B cell (primary cell): ENCODE results near the gene HSD3B2. TPM values are rescaled to one million over a fixed set of nuclear protein-coding genes. Genes with fewer than 3 reads are reported as not detected.

Source experiments
- ATAC-seq: fragments of 200-7000 bp; cut with Tn5 transposase; one replicate; pipeline ENCODE4 v1.10.0; 2021; ENCODE audit warnings: low read depth, mild to moderate bottlenecking, moderate number of reproducible peaks, moderate library complexity
- CTCF ChIA-PET: fragments of 350-600 bp; sonication (Branson Sonifier 250); formaldehyde crosslinking; loops from one replicate; lab custom pipeline; 2021; ENCODE audit warnings: antibody characterized with exemption, inconsistent platforms; lab: Charles Lee
- POLR2A ChIA-PET: fragments of 350-600 bp; sonication (Branson Sonifier 250); formaldehyde crosslinking; loops from one replicate; lab custom pipeline; 2021; ENCODE audit warnings: antibody characterized with exemption; lab: Charles Lee
- DNase-seq: peaks from one replicate; pipeline ENCODE4 v3.0.0; 2013
- H2AFZ ChIP-seq: 2 replicates; pipeline ENCODE4 v1.6.1; 2012; ENCODE audit warnings: mild to moderate bottlenecking, low read depth, low read length; ENCODE audit not compliant: insufficient read depth, poor library complexity, severe bottlenecking
- H3K27ac ChIP-seq, 2 donors: 1 replicate in 1 of 2; 2 replicates in 1 of 2; pipeline ENCODE4 v1.5.1; 2012 to 2013; ENCODE audit warnings: low read length in 2 of 2, mild to moderate bottlenecking in 2 of 2, moderate library complexity in 1 of 2
- H3K27me3 ChIP-seq, 4 experiments: fragments of 200-600 bp in 1 of 4; sonication (generic) in 1 of 4; replicated peaks in 1 of 4; 1 replicate in 2 of 4; 2 replicates in 2 of 4; pipeline versions ENCODE4 v1.6.1 to v1.7.0; 2013 to 2016; ENCODE audit warnings: low read length in 3 of 4, mild to moderate bottlenecking in 2 of 4, mixed read lengths in 1 of 4, moderate library complexity in 1 of 4; ENCODE audit not compliant: insufficient read depth in 4 of 4, control insufficient read depth in 3 of 4; ENCODE audit errors: control extremely low read depth in 1 of 4
- H3K36me3 ChIP-seq, 2 experiments: replicated peaks in 1 of 2; 1 replicate in 1 of 2; 2 replicates in 1 of 2; pipeline versions ENCODE4 v1.6.1 to v1.7.1; 2013; ENCODE audit warnings: low read length in 1 of 2; ENCODE audit not compliant: insufficient read depth in 2 of 2, control insufficient read depth in 1 of 2; ENCODE audit errors: control extremely low read depth in 1 of 2, extremely low read depth in 1 of 2
- H3K4me1 ChIP-seq, 2 donors: fragments of 200-600 bp in 1 of 2; sonication (generic) in 1 of 2; 1 replicate in 1 of 2; 2 replicates in 1 of 2; pipeline versions ENCODE4 v1.5.1 to v1.6.1; 2013 to 2017; ENCODE audit warnings: low read length in 2 of 2; ENCODE audit not compliant: control insufficient read depth in 2 of 2, insufficient read depth in 2 of 2
- H3K4me2 ChIP-seq: replicated peaks from 2 replicates; pipeline ENCODE3; 2012; ENCODE audit warnings: mild to moderate bottlenecking, low read depth, low read length; ENCODE audit not compliant: poor library complexity, severe bottlenecking
- H3K4me3 ChIP-seq, 5 experiments: fragments of 200-600 bp in 1 of 5; sonication (generic) in 1 of 5; 1 replicate in 3 of 5; 2 replicates in 2 of 5; pipeline versions ENCODE4 v1.5.1 to v1.7.0; 2011 to 2016; ENCODE audit warnings: low read length in 4 of 5, mild to moderate bottlenecking in 4 of 5, low read depth in 2 of 5, control low read depth in 1 of 5, moderate library complexity in 1 of 5; ENCODE audit not compliant: insufficient read depth in 1 of 5; ENCODE audit errors: control extremely low read depth in 1 of 5, extremely low read depth in 1 of 5
- H3K79me2 ChIP-seq: fragments of 200-600 bp; sonication (generic); one replicate; pipeline ENCODE4 v1.6.0; 2016; ENCODE audit warnings: low read length; ENCODE audit not compliant: control insufficient read depth, insufficient read depth
- H3K9ac ChIP-seq: fragments of 200-600 bp; sonication (generic); 2 replicates; pipeline ENCODE4 v1.6.1; 2017; ENCODE audit warnings: mild to moderate bottlenecking, low read length, moderate library complexity
- H3K9me3 ChIP-seq, 3 donors: one replicate each; pipeline versions ENCODE4 v1.6.1 to v1.7.1; 2013; ENCODE audit warnings: low read length in 2 of 3; ENCODE audit not compliant: control insufficient read depth in 2 of 3, insufficient read depth in 1 of 3; ENCODE audit errors: control extremely low read depth in 1 of 3
- H4K20me1 ChIP-seq: 2 replicates; pipeline ENCODE4 v1.6.0; 2012; ENCODE audit warnings: mild to moderate bottlenecking, low read length; ENCODE audit not compliant: insufficient read depth, control insufficient read depth, poor library complexity, severe bottlenecking
- H3K27ac Mint-ChIP-seq: one replicate; pipeline ENCODE4 v1.8.0; 2021; ENCODE audit warnings: mixed read lengths
- H3K27me3 Mint-ChIP-seq: one replicate; pipeline ENCODE4 v1.8.0; 2021; ENCODE audit warnings: mixed read lengths
- H3K4me1 Mint-ChIP-seq: one replicate; pipeline ENCODE4 v1.8.0; 2021; ENCODE audit warnings: mixed read lengths
- H3K4me3 Mint-ChIP-seq: one replicate; pipeline ENCODE4 v1.8.0; 2021; ENCODE audit warnings: mixed read lengths
- H3K9me3 Mint-ChIP-seq: one replicate; pipeline ENCODE4 v1.8.0; 2022; ENCODE audit warnings: mixed read lengths; ENCODE audit not compliant: insufficient read depth
- CTCF ChIP-seq: fragments of 200-600 bp; IDR thresholded peaks from one replicate; pipeline ENCODE4 v1.8.0; 2022; ENCODE audit warnings: antibody characterized with exemption, mild to moderate bottlenecking
- EZH2 ChIP-seq: IDR thresholded peaks from 2 replicates; pipeline ENCODE4 v1.6.1; 2012; ENCODE audit warnings: borderline replicate concordance, low read depth, mild to moderate bottlenecking, moderate library complexity, low read length; ENCODE audit not compliant: insufficient read depth, poor library complexity, severe bottlenecking
- WGBS: methylation state at CpG from one replicate; pipeline ENCODE4 v1.1.5; 2013; ENCODE audit warnings: missing lambda C conversion rate; ENCODE audit not compliant: insufficient coverage; 5-methylcytosine and 5-hydroxymethylcytosine counted together
- intact Hi-C: fragments of 100-400 bp; cut with micrococcal nuclease; formaldehyde crosslinking; loops from one replicate; pipeline ENCODE4 v1.10.0; 2022
- polyA plus RNA-seq: library from polyadenylated mRNA; depleted of rRNA; stranded (reverse); fragments of >200 nt; gene quantifications from 2 replicates; pipeline ENCODE4 v1.2.3, GENCODE V29; 2012
- total RNA-seq, 2 donors: library from RNA; stranded (reverse); fragments of 120-200 nt in 1 of 2; gene quantifications; 1 replicate in 1 of 2; 2 replicates in 1 of 2; pipeline versions ENCODE4 v1.2.3 to v1.2.4, GENCODE V29; 2013 to 2022

The HSD3B2 gene
- total and polyA plus RNA-seq, 2 donors (not counting 1 experiment from before 2014, with no cell fraction given), result not detected

DNA sequence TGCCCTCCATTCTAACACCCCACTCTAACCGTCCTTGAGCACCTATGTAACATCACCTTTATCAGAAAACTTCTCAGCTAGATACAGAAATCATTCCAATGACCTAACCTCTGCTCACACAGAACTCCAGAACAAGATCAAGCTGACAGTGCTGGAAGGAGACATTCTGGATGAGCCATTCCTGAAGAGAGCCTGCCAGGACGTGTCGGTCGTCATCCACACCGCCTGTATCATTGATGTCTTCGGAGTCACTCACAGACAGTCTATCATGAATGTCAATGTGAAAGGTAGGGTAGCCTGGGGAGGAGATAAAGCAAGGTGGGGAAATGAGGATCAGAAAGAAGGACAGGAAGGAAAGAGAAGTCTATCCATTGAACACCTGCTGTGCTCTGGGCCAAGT, 27.8 kb downstream of the HSD3B2 start:
- no peak overlapping the region for H3K27ac Mint-ChIP-seq
- ATAC-seq, result no peak
- ChIA-PET CTCF (no interaction called here), POLR2A (no interaction called here)
- no peaks in the 10 kb centered on the region for H3K4me1 ChIP-seq
- no peak overlapping the region for H3K9ac ChIP-seq
- H3K79me2 ChIP-seq, result no peaks in the 10 kb centered on the region
- H3K27me3 ChIP-seq, result no peaks in the 10 kb centered on the region
- TF ChIP-seq CTCF, result no peak
- TF ChIP-seq EZH2, result no peak
- 97% methylated on average over 6 of the region's 6 CpGs for WGBS
- no peaks in the 10 kb centered on the region for H3K9me3 Mint-ChIP-seq
- H3K9me3 ChIP-seq, result no peaks in the 10 kb centered on the region
- peaks cover 23% of the 10 kb centered on the region for H3K27me3 Mint-ChIP-seq
- no peaks in the 10 kb centered on the region for H3K36me3 ChIP-seq
- DNase-seq, result no peak
- H3K4me2 ChIP-seq, result no peak overlapping the region
- H3K4me3 Mint-ChIP-seq, result no peak overlapping the region
- H3K4me1 Mint-ChIP-seq, result no peaks in the 10 kb centered on the region
- intact Hi-C loops, result no loop called here
- H3K4me3 ChIP-seq, result no peak overlapping the region
- H3K27ac ChIP-seq, result no peak overlapping the region
- no peak overlapping the region for H2AFZ ChIP-seq
- no peaks in the 10 kb centered on the region for H4K20me1 ChIP-seq

DNA sequence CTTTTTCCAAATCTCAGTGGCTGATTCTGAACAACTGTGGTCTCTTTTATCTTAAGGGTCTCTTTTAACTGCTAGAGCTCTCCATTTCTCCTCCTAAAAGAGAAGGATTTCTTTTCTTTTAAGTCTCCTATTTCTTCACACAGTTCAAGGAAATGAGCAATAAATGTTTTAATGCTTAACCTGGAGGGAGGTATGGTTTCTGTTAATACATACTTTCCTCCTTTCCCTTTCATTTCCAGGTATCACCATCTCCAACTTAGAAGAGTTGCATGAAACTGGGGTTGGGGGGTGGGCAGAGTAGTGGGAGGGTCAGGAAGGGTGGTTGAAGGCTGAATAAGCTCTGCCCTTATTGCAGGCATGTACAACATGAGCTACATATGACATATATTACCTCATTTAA, 31.4 kb downstream of the HSD3B2 start:
- Histone ChIP-seq H3K79me2 (no peaks in the 10 kb centered on the region), H3K9me3 (no peaks in the 10 kb centered on the region), H3K4me3 (no peak overlapping the region), H3K4me2 (no peak overlapping the region), H2AFZ (no peak overlapping the region), H4K20me1 (no peaks in the 10 kb centered on the region), H3K27me3 (no peaks in the 10 kb centered on the region), H3K9ac (no peak overlapping the region), H3K4me1 (no peaks in the 10 kb centered on the region), H3K27ac (no peak overlapping the region), H3K36me3 (no peaks in the 10 kb centered on the region)
- Mint-ChIP-seq H3K4me1 (no peaks in the 10 kb centered on the region), H3K4me3 (no peak overlapping the region), H3K27ac (no peak overlapping the region), H3K27me3 (peaks cover 30% of the 10 kb centered on the region), H3K9me3 (no peaks in the 10 kb centered on the region)
- no peak for DNase-seq
- ChIA-PET CTCF (no interaction called here), POLR2A (no interaction called here)
- ATAC-seq, result no peak
- intact Hi-C loops, result no loop called here
- TF ChIP-seq CTCF, result no peak
